Adrenal gland (tissue), 12 donors: ENCODE measurements around the gene ITPK1. TPM values are rescaled to one million over a fixed set of nuclear protein-coding genes. Genes with fewer than 3 reads are reported as not detected.

Source experiments
- DNase-seq, 7 donors: peaks; one replicate each; pipeline ENCODE4 v3.0.0-alpha.2; 2019 to 2020
- H3K27ac ChIP-seq, 5 donors: fragments of 200-600 bp; sonication (generic) in 4 of 5; 1 replicate in 3 of 5; 2 replicates in 2 of 5; pipeline versions ENCODE4 v1.5.1 to v1.8.0; 2016 to 2020; ENCODE audit warnings: mild to moderate bottlenecking in 1 of 5
- H3K27me3 ChIP-seq: fragments of 200-600 bp; 2 replicates; pipeline ENCODE4 v1.8.0; 2021
- H3K36me3 ChIP-seq, 2 donors: fragments of 200-600 bp; replicated peaks in 1 of 2; 1 replicate in 1 of 2; 2 replicates in 1 of 2; pipeline versions ENCODE4 v1.5.1 to v1.8.0; 2018 to 2022
- H3K4me1 ChIP-seq, 2 donors: fragments of 200-600 bp; replicated peaks in 1 of 2; 1 replicate in 1 of 2; 2 replicates in 1 of 2; pipeline versions ENCODE4 v1.5.1 to v1.8.0; 2018 to 2021
- H3K4me3 ChIP-seq, 4 donors: fragments of 200-600 bp; sonication (generic) in 3 of 4; one replicate each; pipeline ENCODE4 v1.5.1; 2016 to 2018
- H3K9me3 ChIP-seq, 3 donors: fragments of 200-600 bp; sonication (generic) in 1 of 3; replicated peaks in 1 of 3; 1 replicate in 2 of 3; 2 replicates in 1 of 3; pipeline versions ENCODE4 v1.5.1 to v1.8.0; 2016 to 2021
- CTCF ChIP-seq, 6 experiments: fragments of 450-650 bp in 4 of 6; fragments of 200-600 bp in 2 of 6; sonication (generic) in 1 of 6; IDR thresholded peaks; 1 replicate in 5 of 6; 2 replicates in 1 of 6; pipeline versions ENCODE4 v1.5.1 to v1.8.0; 2016 to 2021; ENCODE audit warnings: antibody characterized with exemption in 6 of 6, mild to moderate bottlenecking in 2 of 6, moderate library complexity in 1 of 6
- POLR2A ChIP-seq, 2 donors: fragments of 450-650 bp; IDR thresholded peaks; one replicate each; pipeline ENCODE4 v1.6.1; 2017; ENCODE audit warnings: antibody characterized with exemption in 2 of 2, mild to moderate bottlenecking in 2 of 2, moderate library complexity in 1 of 2
- WGBS, 4 donors: extraction: QIAGEN DNeasy Blood & Tissue Kit in 2 of 4; methylation state at CpG; one replicate each; pipeline versions ENCODE4 v1.1.5 to v1.1.7; 2013 to 2017; 5-methylcytosine and 5-hydroxymethylcytosine counted together
- intact Hi-C, 2 donors: fragments of 100-400 bp; cut with DNase I; formaldehyde crosslinking; loops; one replicate each; pipeline versions ENCODE4 v1.14.1 to v1.15.0; 2022 to 2023
- polyA plus RNA-seq, 3 donors: library from polyadenylated mRNA; stranded (reverse); fragments of 200-250 nt in 2 of 3; fragments of 350-450 nt in 1 of 3; fragmentation: Illumina TruSeq in 1 of 3; extraction: RNeasy Lipid Tissue Mini Kit (QIAGEN cat#74804) in 1 of 3; gene quantifications; one replicate each; pipeline ENCODE4 v1.2.3, GENCODE V29; 2013 to 2014
- total RNA-seq, 9 donors: library from RNA; depleted of rRNA in 4 of 9; stranded (reverse); fragments of >200 nt in 4 of 9; fragments of 120-200 nt in 1 of 9; fragmentation: NEBNext Ultra II Directional in 1 of 9; extraction: Animal tissue kit (Norgen Biotek cat#: 25700) in 1 of 9; gene quantifications; one replicate each; pipeline versions ENCODE4 v1.1.0 to v1.2.4, GENCODE V29; 2013 to 2023
- donor health status: healthy with polysubstance abuse.
- donor health status: Bipolar disorder and iron deficiency.
- donor health status: DM: yes; HTN: yes; CAD: no.
- donor health status: DM: no; HTN: no; CAD: no.
- donor health status: DM: no; HTN: no; CAD: no.
- donor health status: DM: yes; HTN: yes; CAD: no.

The ITPK1 gene
- total and polyA plus RNA-seq, 12 donors: 28.1 to 182 (median 49.2) TPM

GRCh38 chr14:92968291-92969020 lies 147.3 kb downstream of the ITPK1 start:
- no peak overlapping the region for H3K27ac ChIP-seq
- 90 to 96% (median 94%) methylated on average over 9 to 14 of the region's 14 CpGs for WGBS, 4 donors
- no peaks in the 10 kb centered on the region for H3K9me3 ChIP-seq
- H3K4me1 ChIP-seq: peaks cover 0 to 19% of the 10 kb centered on the region in 2 donors
- no peak for TF ChIP-seq POLR2A (IDR thresholded peaks at IDR 0.05)
- no peak for TF ChIP-seq CTCF (IDR thresholded peaks at IDR 0.05)
- H3K27me3 ChIP-seq: no peaks in the 10 kb centered on the region
- H3K4me3 ChIP-seq: no peak overlapping the region
- no peaks in the 10 kb centered on the region for H3K36me3 ChIP-seq
- intact Hi-C loops: no loop called here
- DNase-seq: no peak

- no peaks in the 10 kb centered on the region for H3K27me3 ChIP-seq
- no peak for DNase-seq
- no peaks in the 10 kb centered on the region for H3K9me3 ChIP-seq
- WGBS, 4 donors: 89 to 97% (median 91%) methylated on average over 2 of the region's 2 CpGs
- H3K27ac ChIP-seq: no peak overlapping the region
- TF ChIP-seq CTCF (IDR thresholded peaks at IDR 0.05): no peak
- TF ChIP-seq POLR2A (IDR thresholded peaks at IDR 0.05): no peak
- H3K4me1 ChIP-seq: peaks cover 0 to 20% of the 10 kb centered on the region in 2 donors
- H3K36me3 ChIP-seq: no peaks in the 10 kb centered on the region
- no peak overlapping the region for H3K4me3 ChIP-seq
- intact Hi-C loops: no loop called here
Observed at GRCh38 chr14:92967346-92967926, 148.3 kb downstream of the ITPK1 start.

GRCh38 chr14:92965281-92965680 lies 150.4 kb downstream of the ITPK1 start:
- TF ChIP-seq POLR2A (IDR thresholded peaks at IDR 0.05): no peak
- TF ChIP-seq CTCF (IDR thresholded peaks at IDR 0.05): no peak
- no peak overlapping the region for H3K4me3 ChIP-seq
- peaks cover 0 to 13% of the 10 kb centered on the region in 2 donors for H3K36me3 ChIP-seq
- peaks cover 0 to 20% of the 10 kb centered on the region in 2 donors for H3K4me1 ChIP-seq
- no peak for DNase-seq
- H3K27me3 ChIP-seq: no peaks in the 10 kb centered on the region
- no peaks in the 10 kb centered on the region for H3K9me3 ChIP-seq
- WGBS, 4 donors: 69 to 93% (median 83%) methylated on average over 1 of the region's 1 CpG
- intact Hi-C loops: no loop called here
- H3K27ac ChIP-seq: no peak overlapping the region

- H3K4me1 ChIP-seq: peaks cover 0 to 12% of the 10 kb centered on the region in 2 donors
- WGBS, 4 donors: 65 to 84% (median 79%) methylated on average over 7 to 12 of the region's 12 CpGs
- H3K27ac ChIP-seq: peak overlapping the region in 2 of 5 donors; percentile 24 to 57
- no peak for DNase-seq
- H3K27me3 ChIP-seq: no peaks in the 10 kb centered on the region
- no peak for TF ChIP-seq POLR2A (IDR thresholded peaks at IDR 0.05)
- no peak for TF ChIP-seq CTCF (IDR thresholded peaks at IDR 0.05)
- H3K36me3 ChIP-seq: peaks cover 0 to 13% of the 10 kb centered on the region in 2 donors
- intact Hi-C loops: no loop called here
- H3K4me3 ChIP-seq: no peak overlapping the region
- H3K9me3 ChIP-seq: no peaks in the 10 kb centered on the region
Observed at GRCh38 chr14:92964124-92965109, 151.3 kb downstream of the ITPK1 start.
